ENCODE results near the gene DGUOK.

The DGUOK gene

GRCh38 chr2:73979686-73980085 is 53.0 kb downstream of the DGUOK start:
- DNase-seq (ENCODE audit: low spot score) = no peak

GRCh38 chr2:73980566-73980965 is 53.9 kb downstream of the DGUOK start:
- DNase-seq (ENCODE audit: low spot score) = no peak

- no peak for DNase-seq (ENCODE audit: low spot score)
These were observed 54.7 kb downstream of the DGUOK start for GRCh38 chr2:73981081-73982001.

- no peak for DNase-seq (ENCODE audit: low spot score)
These were observed 55.5 kb downstream of the DGUOK start for GRCh38 chr2:73982140-73982617.

GRCh38 chr2:73983322-73984202 is 56.9 kb downstream of the DGUOK start:
- no peak for DNase-seq (ENCODE audit: low spot score)

GRCh38 chr2:73984203-73984921 is 57.7 kb downstream of the DGUOK start, which contains the start of gene TET3:
TSS of gene TET3 (plus strand) at chr2:73984910. CDS start at chr2:73986404, 1,494 bp downstream.
- no peak for DNase-seq (ENCODE audit: low spot score)

GRCh38 chr2:73984922-73985307 is 58.2 kb downstream of the DGUOK start:
- no peak for DNase-seq (ENCODE audit: low spot score)

GRCh38 chr2:73985308-73986084 is 58.8 kb downstream of the DGUOK start:
- no peak for DNase-seq (ENCODE audit: low spot score)

- DNase-seq (ENCODE audit: low spot score) = no peak
These were observed 59.5 kb downstream of the DGUOK start for GRCh38 chr2:73986085-73986681.

- DNase-seq (ENCODE audit: low spot score) = no peak
These were observed 60.6 kb downstream of the DGUOK start for GRCh38 chr2:73987109-73987947.

GRCh38 chr2:73987948-73988700 is 61.4 kb downstream of the DGUOK start:
- no peak for DNase-seq (ENCODE audit: low spot score)

- DNase-seq (ENCODE audit: low spot score) = no peak
These were observed 63.3 kb downstream of the DGUOK start for GRCh38 chr2:73989972-73990371.

GRCh38 chr2:73990531-73990930 is 63.9 kb downstream of the DGUOK start:
- DNase-seq (ENCODE audit: low spot score) = no peak

GRCh38 chr2:73992036-73992435 is 65.4 kb downstream of the DGUOK start:
- no peak for DNase-seq (ENCODE audit: low spot score)

GRCh38 chr2:73993376-73993775 is 66.7 kb downstream of the DGUOK start:
- DNase-seq (ENCODE audit: low spot score) = no peak

GRCh38 chr2:73993778-73994177 is 67.1 kb downstream of the DGUOK start:
- no peak for DNase-seq (ENCODE audit: low spot score)

GRCh38 chr2:73994178-73994831 is 67.6 kb downstream of the DGUOK start:
- DNase-seq (ENCODE audit: low spot score) = no peak

- no peak for DNase-seq (ENCODE audit: low spot score)
These were observed 69.1 kb downstream of the DGUOK start for GRCh38 chr2:73995810-73996209.

- DNase-seq (ENCODE audit: low spot score) = no peak
These were observed 71.1 kb downstream of the DGUOK start for GRCh38 chr2:73997813-73998212.
